HG02571 (cell line): ENCODE measurements around the gene HOXA5.

ENCODE experiments used
- ATAC-seq: cut with Tn5 transposase; IDR thresholded peaks from one replicate; pipeline ENCODE4 v1.9.1; 2021; ENCODE audit warnings: mild to moderate bottlenecking, moderate library complexity; ENCODE audit not compliant: unreplicated experiment

Gene HOXA5

GRCh38 chr7:27143023-27143949, at the start of gene HOXA5:
Gene HOXA5, minus strand, starts transcription at chr7:27143681. Its CDS starts 74 bp downstream, at chr7:27143607.
- no peak for ATAC-seq

GRCh38 chr7:27192546-27193334, 49.3 kb upstream of the HOXA5 start:
- no peak for ATAC-seq

- ATAC-seq: no peak
These were observed 48.5 kb upstream of the HOXA5 start for GRCh38 chr7:27191833-27192545.

- ATAC-seq: no peak
These were observed 47.8 kb upstream of the HOXA5 start for GRCh38 chr7:27191161-27191731.

GRCh38 chr7:27189997-27190748, 46.7 kb upstream of the HOXA5 start:
- no peak for ATAC-seq

GRCh38 chr7:27189295-27189996, 46.0 kb upstream of the HOXA5 start:
- no peak for ATAC-seq

- no peak for ATAC-seq
These were observed 45.2 kb upstream of the HOXA5 start for GRCh38 chr7:27188386-27189294.

GRCh38 chr7:27187475-27188385, 44.2 kb upstream of the HOXA5 start:
- ATAC-seq: no peak

GRCh38 chr7:27186668-27187474, 43.4 kb upstream of the HOXA5 start:
- ATAC-seq: no peak

- ATAC-seq: no peak
These were observed 42.6 kb upstream of the HOXA5 start for GRCh38 chr7:27185854-27186667.

GRCh38 chr7:27185013-27185853, 41.8 kb upstream of the HOXA5 start, which contains the start of gene HOXA11:
Gene HOXA11, minus strand, starts transcription at chr7:27185232. Its CDS starts 88 bp downstream, at chr7:27185144.
- ATAC-seq: no peak

GRCh38 chr7:27184337-27185012, 41.0 kb upstream of the HOXA5 start:
- no peak for ATAC-seq

GRCh38 chr7:27183682-27184336, 40.3 kb upstream of the HOXA5 start:
- no peak for ATAC-seq
